ENCODE measurements around the gene NPIPA7.
"Not testable (repeated sequence)": the region's sequence is repeated elsewhere in the genome, so short reads cannot be mapped to it uniquely, and the experiment has no call there.

The NPIPA7 gene

GRCh38 chr16:16378840-16379239, at the start of gene NPIPA7:
Gene NPIPA7, plus strand, starts transcription at chr16:16379140. Its CDS starts 105 bp downstream, at chr16:16379245.
- POLR2A ChIA-PET (ENCODE audit: low non-redundant PET); H3K27ac ChIP-seq; DNase-seq (ENCODE audit: low spot score); CTCF ChIA-PET: not testable (repeated sequence)

- CTCF ChIA-PET; POLR2A ChIA-PET (ENCODE audit: low non-redundant PET); DNase-seq (ENCODE audit: low spot score); H3K27ac ChIP-seq: not testable (repeated sequence)
These were observed 47.5 kb upstream of the NPIPA7 start for GRCh38 chr16:16331466-16331865.

- CTCF ChIA-PET; POLR2A ChIA-PET (ENCODE audit: low non-redundant PET); DNase-seq (ENCODE audit: low spot score); H3K27ac ChIP-seq: not testable (repeated sequence)
These were observed 21.4 kb upstream of the NPIPA7 start for GRCh38 chr16:16357556-16357955.

DNA sequence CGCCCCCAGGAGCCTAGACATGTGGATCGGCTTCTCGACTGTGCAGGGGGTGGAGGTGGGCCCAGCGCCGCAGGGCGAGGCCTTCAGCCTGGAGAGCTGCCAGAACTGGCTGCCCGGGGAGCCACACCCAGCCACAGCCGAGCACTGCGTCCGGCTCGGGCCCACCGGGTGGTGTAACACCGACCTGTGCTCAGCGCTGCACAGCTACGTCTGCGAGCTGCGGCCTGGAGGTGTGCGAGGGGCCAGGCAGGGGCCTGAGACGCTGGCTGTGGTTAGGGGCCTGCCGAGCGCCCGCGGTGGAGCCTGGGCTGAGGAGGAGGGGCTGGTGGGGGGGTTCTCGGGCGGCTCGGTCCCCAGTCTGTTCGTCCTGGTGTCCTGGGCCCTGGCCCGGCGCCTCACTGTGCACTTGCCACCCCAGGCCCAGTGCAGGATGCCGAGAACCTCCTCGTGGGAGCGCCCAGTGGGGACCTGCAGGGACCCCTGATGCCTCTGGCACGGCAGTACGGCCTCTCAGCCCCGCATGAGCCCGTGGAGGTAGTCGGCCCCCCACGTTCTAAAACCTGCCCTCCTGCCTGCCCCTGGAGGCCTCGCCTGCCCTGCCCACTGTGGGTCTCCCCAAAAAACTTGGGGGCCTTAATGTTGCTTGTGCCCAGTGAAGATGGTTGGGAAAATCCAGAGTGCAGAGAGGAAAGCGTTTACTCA, 20.2 kb upstream of the NPIPA7 start:
- DNase-seq (ENCODE audit: low spot score); CTCF ChIA-PET; POLR2A ChIA-PET (ENCODE audit: low non-redundant PET); H3K27ac ChIP-seq: not testable (repeated sequence)

GRCh38 chr16:16363595-16363994, 15.3 kb upstream of the NPIPA7 start:
- H3K27ac ChIP-seq; CTCF ChIA-PET; POLR2A ChIA-PET (ENCODE audit: low non-redundant PET); DNase-seq (ENCODE audit: low spot score): not testable (repeated sequence)

- H3K27ac ChIP-seq; CTCF ChIA-PET; DNase-seq (ENCODE audit: low spot score); POLR2A ChIA-PET (ENCODE audit: low non-redundant PET): not testable (repeated sequence)
These were observed 14.8 kb upstream of the NPIPA7 start for GRCh38 chr16:16364100-16364499.

GRCh38 chr16:16364701-16365100, 14.2 kb upstream of the NPIPA7 start:
- H3K27ac ChIP-seq; POLR2A ChIA-PET (ENCODE audit: low non-redundant PET); DNase-seq (ENCODE audit: low spot score); CTCF ChIA-PET: not testable (repeated sequence)

DNA sequence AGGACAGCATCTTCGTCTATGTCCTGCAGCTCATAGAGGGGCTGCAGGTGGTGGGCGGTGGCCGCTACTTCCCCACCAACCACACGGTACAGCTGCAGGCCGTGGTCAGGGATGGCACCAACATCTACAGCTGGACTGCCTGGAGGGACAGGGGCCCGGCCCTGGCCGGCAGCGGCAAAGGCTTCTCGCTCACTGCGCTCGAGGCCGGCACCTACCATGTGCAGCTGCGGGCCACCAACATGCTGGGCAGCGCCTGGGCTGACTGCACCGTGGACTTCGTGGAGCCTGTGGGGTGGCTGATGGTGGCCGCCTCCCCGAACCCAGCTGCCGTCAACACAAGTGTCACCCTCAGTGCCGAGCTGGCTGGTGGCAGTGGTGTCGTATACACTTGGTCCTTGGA, 13.6 kb upstream of the NPIPA7 start:
- POLR2A ChIA-PET (ENCODE audit: low non-redundant PET); CTCF ChIA-PET: not testable (repeated sequence)

GRCh38 chr16:16365851-16366250, 13.1 kb upstream of the NPIPA7 start:
- POLR2A ChIA-PET (ENCODE audit: low non-redundant PET); DNase-seq (ENCODE audit: low spot score); CTCF ChIA-PET; H3K27ac ChIP-seq: not testable (repeated sequence)

More for the DNA sequence above, 13.6 kb upstream of the NPIPA7 start:
- DNase-seq (ENCODE audit: low spot score); H3K27ac ChIP-seq: not testable (repeated sequence)

DNA sequence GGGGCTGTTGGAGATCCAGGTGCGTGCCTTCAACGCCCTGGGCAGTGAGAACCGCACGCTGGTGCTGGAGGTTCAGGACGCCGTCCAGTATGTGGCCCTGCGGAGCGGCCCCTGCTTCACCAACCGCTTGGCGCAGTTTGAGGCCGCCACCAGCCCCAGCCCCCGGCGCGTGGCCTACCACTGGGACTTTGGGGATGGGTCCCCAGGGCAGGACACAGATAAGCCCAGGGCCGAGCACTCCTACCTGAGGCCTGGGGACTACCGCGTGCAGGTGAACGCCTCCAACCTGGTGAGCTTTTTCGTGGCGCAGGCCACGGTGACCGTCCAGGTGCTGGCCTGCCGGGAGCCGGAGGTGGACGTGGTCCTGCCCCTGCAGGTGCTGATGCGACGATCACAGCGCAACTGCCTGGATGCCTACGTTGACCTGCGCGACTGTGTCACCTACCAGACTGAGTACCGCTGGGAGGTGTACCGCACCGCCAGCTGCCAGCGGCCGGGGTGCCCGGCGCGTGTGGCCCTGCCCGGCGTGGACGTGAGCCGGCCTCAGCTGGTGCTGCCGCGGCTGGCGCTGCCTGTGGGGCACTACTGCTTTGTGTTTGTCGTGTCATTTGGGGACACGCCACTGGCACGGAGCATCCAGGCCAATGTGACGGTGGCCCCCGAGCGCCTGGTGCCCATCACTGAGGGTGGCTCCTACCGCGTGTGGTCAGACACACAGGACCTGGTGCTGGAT, 12.2 kb upstream of the NPIPA7 start:
- DNase-seq (ENCODE audit: low spot score); POLR2A ChIA-PET (ENCODE audit: low non-redundant PET); CTCF ChIA-PET; H3K27ac ChIP-seq: not testable (repeated sequence)

GRCh38 chr16:16367285-16367628, 11.7 kb upstream of the NPIPA7 start:
- POLR2A ChIA-PET (ENCODE audit: low non-redundant PET); CTCF ChIA-PET; DNase-seq (ENCODE audit: low spot score); H3K27ac ChIP-seq: not testable (repeated sequence)

GRCh38 chr16:16369081-16369856, 9.7 kb upstream of the NPIPA7 start:
- POLR2A ChIA-PET (ENCODE audit: low non-redundant PET); H3K27ac ChIP-seq; DNase-seq (ENCODE audit: low spot score); CTCF ChIA-PET: not testable (repeated sequence)

GRCh38 chr16:16371136-16371735, 7.7 kb upstream of the NPIPA7 start:
- POLR2A ChIA-PET (ENCODE audit: low non-redundant PET); CTCF ChIA-PET; DNase-seq (ENCODE audit: low spot score); H3K27ac ChIP-seq: not testable (repeated sequence)

DNA sequence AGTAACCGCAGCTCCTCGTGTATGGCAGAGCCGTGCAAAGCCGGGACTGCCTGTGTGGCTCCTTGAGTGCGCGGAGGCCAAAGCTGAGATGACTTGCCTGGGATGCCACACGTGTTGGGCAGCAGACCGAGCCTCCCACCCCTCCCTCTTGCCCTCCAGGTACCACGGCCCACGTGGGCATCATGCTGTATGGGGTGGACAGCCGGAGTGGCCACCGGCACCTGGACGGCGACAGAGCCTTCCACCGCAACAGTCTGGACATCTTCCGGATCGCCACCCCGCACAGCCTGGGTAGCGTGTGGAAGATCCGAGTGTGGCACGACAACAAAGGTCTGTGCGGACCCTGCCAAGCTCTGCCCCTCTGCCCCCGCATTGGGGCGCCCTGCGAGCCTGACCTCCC, 4.7 kb upstream of the NPIPA7 start:
- POLR2A ChIA-PET (ENCODE audit: low non-redundant PET); CTCF ChIA-PET; H3K27ac ChIP-seq; DNase-seq (ENCODE audit: low spot score): not testable (repeated sequence)

DNA sequence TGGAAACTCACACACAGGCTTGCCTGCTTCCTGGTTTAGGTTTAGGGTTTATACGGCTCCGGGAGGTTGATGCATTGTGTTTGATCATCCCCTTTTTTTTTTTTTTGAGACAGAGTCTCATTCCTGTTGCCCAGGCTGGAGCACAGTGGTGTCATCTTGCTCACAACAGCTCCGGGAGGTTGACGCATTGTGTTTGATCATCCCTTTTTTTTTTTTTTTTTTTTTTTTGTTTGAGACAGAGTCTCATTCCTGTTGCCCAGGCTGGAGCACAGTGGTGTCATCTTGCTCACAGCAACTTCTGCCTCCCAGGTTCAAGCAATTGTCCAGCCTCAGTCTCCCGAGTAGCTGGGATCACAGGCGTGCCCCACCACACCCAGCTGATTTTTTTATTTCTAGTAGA, 20.7 kb downstream of the NPIPA7 start:
- POLR2A ChIA-PET (ENCODE audit: low non-redundant PET); CTCF ChIA-PET; DNase-seq (ENCODE audit: low spot score); H3K27ac ChIP-seq: not testable (repeated sequence)

- DNase-seq (ENCODE audit: low spot score); H3K27ac ChIP-seq; CTCF ChIA-PET; POLR2A ChIA-PET (ENCODE audit: low non-redundant PET): not testable (repeated sequence)
These were observed 23.4 kb downstream of the NPIPA7 start for GRCh38 chr16:16402333-16402732.

GRCh38 chr16:16404283-16404682, 25.3 kb downstream of the NPIPA7 start:
- H3K27ac ChIP-seq; CTCF ChIA-PET; POLR2A ChIA-PET (ENCODE audit: low non-redundant PET); DNase-seq (ENCODE audit: low spot score): not testable (repeated sequence)

Measured in RWPE1 (cell line).